ENCODE measurements around the gene SELE.

The SELE gene

DNA sequence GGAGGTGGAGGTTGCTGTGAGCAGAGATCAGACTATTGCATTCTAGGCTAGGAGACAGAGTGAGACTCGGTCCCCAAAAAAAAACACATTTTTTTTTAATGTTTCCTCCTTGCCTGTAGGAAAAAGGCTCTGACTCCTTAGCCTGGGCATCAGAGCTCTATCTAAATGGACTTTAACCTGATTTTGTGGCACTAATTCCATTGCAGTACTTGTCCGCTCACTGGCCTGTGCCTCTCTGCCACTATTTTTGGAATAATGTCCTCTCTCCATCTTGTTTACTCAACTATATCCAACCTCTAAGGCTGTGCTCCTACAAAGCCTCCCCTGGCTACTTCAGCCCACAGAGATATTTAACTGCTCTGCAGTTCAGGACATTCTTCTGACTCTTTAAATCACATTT lies 34.3 kb upstream of the SELE start:
- no peak overlapping the region for H3K27ac ChIP-seq (ENCODE audit: poor library complexity, severe bottlenecking)
- TF ChIP-seq, protein P1, sequence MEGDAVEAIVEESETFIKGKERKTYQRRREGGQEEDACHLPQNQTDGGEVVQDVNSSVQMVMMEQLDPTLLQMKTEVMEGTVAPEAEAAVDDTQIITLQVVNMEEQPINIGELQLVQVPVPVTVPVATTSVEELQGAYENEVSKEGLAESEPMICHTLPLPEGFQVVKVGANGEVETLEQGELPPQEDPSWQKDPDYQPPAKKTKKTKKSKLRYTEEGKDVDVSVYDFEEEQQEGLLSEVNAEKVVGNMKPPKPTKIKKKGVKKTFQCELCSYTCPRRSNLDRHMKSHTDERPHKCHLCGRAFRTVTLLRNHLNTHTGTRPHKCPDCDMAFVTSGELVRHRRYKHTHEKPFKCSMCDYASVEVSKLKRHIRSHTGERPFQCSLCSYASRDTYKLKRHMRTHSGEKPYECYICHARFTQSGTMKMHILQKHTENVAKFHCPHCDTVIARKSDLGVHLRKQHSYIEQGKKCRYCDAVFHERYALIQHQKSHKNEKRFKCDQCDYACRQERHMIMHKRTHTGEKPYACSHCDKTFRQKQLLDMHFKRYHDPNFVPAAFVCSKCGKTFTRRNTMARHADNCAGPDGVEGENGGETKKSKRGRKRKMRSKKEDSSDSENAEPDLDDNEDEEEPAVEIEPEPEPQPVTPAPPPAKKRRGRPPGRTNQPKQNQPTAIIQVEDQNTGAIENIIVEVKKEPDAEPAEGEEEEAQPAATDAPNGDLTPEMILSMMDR (IDR thresholded peaks at IDR 0.05; ENCODE audit: poor library complexity, severe bottlenecking), result no peak
- no peak for DNase-seq (ENCODE audit: low spot score)
- H3K27me3 ChIP-seq (ENCODE audit: insufficient read depth, poor library complexity, severe bottlenecking), result no peaks in the 10 kb centered on the region
- H3K36me3 ChIP-seq (ENCODE audit: low read depth), result no peaks in the 10 kb centered on the region
- no peaks in the 10 kb centered on the region for H3K9me3 ChIP-seq (ENCODE audit: severe bottlenecking)
- no peaks in the 10 kb centered on the region for H3K4me1 ChIP-seq (ENCODE audit: insufficient read depth, poor library complexity, severe bottlenecking)
- no peak for ATAC-seq (ENCODE audit: low read depth)
- no peak overlapping the region for H3K4me3 ChIP-seq (ENCODE audit: severe bottlenecking)

- Histone ChIP-seq H3K27me3 (ENCODE audit: insufficient read depth, poor library complexity, severe bottlenecking) (no peaks in the 10 kb centered on the region), H3K36me3 (ENCODE audit: low read depth) (no peaks in the 10 kb centered on the region), H3K27ac (ENCODE audit: poor library complexity, severe bottlenecking) (no peak overlapping the region), H3K4me3 (ENCODE audit: severe bottlenecking) (no peak overlapping the region), H3K4me1 (ENCODE audit: insufficient read depth, poor library complexity, severe bottlenecking) (no peaks in the 10 kb centered on the region), H3K9me3 (ENCODE audit: severe bottlenecking) (no peaks in the 10 kb centered on the region)
- TF ChIP-seq, protein P1 (IDR thresholded peaks at IDR 0.05; ENCODE audit: poor library complexity, severe bottlenecking), result no peak
- ATAC-seq (ENCODE audit: low read depth) (no peak), DNase-seq (ENCODE audit: low spot score) (no peak)
Observed at GRCh38 chr1:169765580-169766331, 31.9 kb upstream of the SELE start.

DNA sequence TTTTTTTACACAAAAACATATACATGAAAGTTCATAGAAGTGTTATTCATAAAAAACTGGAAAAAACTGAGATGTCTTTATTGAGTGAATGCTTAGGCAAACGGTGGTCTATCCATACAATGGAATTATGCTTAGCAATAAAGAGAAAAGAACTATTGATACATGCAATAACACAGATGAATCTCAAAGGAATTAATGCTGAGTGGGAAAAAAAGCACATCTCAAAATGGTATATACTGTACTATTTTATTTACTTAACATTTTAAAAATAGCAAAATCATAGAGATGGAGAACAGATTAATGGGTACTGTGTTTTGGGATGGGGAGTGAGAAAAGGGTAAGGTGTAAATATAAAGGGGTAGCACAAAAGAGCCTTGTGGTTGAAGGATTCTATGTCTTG lies 31.0 kb upstream of the SELE start:
- TF ChIP-seq, protein P1 (IDR thresholded peaks at IDR 0.05; ENCODE audit: poor library complexity, severe bottlenecking), result no peak
- DNase-seq (ENCODE audit: low spot score), result no peak
- ATAC-seq (ENCODE audit: low read depth), result no peak

DNA sequence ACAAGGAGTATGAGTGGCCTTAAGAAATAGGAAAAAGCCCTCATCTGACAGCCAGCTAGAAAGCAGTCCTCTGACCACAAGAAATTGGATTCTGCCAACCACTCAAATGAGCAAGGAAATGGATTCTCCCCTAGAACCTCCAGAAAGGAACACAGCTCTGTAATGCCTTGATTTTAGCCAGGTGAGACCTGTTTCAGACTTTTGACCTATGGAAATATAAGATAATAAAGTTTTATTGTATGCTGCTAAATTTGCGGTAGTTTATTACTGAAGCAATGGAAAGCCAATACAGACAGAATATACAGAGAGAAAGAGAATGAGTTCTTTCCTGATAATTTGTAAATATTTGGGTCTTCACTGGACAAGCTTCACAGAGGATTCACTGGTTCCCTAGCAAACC lies 28.8 kb upstream of the SELE start:
- Histone ChIP-seq H3K36me3 (ENCODE audit: low read depth) (no peaks in the 10 kb centered on the region), H3K27me3 (ENCODE audit: insufficient read depth, poor library complexity, severe bottlenecking) (no peaks in the 10 kb centered on the region), H3K4me3 (ENCODE audit: severe bottlenecking) (no peak overlapping the region), H3K9me3 (ENCODE audit: severe bottlenecking) (no peaks in the 10 kb centered on the region), H3K27ac (ENCODE audit: poor library complexity, severe bottlenecking) (no peak overlapping the region), H3K4me1 (ENCODE audit: insufficient read depth, poor library complexity, severe bottlenecking) (no peaks in the 10 kb centered on the region)
- TF ChIP-seq, protein P1 (IDR thresholded peaks at IDR 0.05; ENCODE audit: poor library complexity, severe bottlenecking), result no peak
- ATAC-seq (ENCODE audit: low read depth), result no peak
- DNase-seq (ENCODE audit: low spot score), result no peak

More for the DNA sequence above, 31.0 kb upstream of the SELE start:
- Histone ChIP-seq H3K9me3 (ENCODE audit: severe bottlenecking) (no peaks in the 10 kb centered on the region), H3K27ac (ENCODE audit: poor library complexity, severe bottlenecking) (no peak overlapping the region), H3K4me3 (ENCODE audit: severe bottlenecking) (no peak overlapping the region), H3K36me3 (ENCODE audit: low read depth) (no peaks in the 10 kb centered on the region), H3K27me3 (ENCODE audit: insufficient read depth, poor library complexity, severe bottlenecking) (no peaks in the 10 kb centered on the region), H3K4me1 (ENCODE audit: insufficient read depth, poor library complexity, severe bottlenecking) (no peaks in the 10 kb centered on the region)

- no peak for ATAC-seq (ENCODE audit: low read depth)
- no peaks in the 10 kb centered on the region for H3K4me1 ChIP-seq (ENCODE audit: insufficient read depth, poor library complexity, severe bottlenecking)
- no peaks in the 10 kb centered on the region for H3K9me3 ChIP-seq (ENCODE audit: severe bottlenecking)
- TF ChIP-seq, protein P1 (IDR thresholded peaks at IDR 0.05; ENCODE audit: poor library complexity, severe bottlenecking), result no peak
- H3K4me3 ChIP-seq (ENCODE audit: severe bottlenecking), result no peak overlapping the region
- no peaks in the 10 kb centered on the region for H3K36me3 ChIP-seq (ENCODE audit: low read depth)
- H3K27ac ChIP-seq (ENCODE audit: poor library complexity, severe bottlenecking), result no peak overlapping the region
- no peak for DNase-seq (ENCODE audit: low spot score)
- no peaks in the 10 kb centered on the region for H3K27me3 ChIP-seq (ENCODE audit: insufficient read depth, poor library complexity, severe bottlenecking)
Observed at GRCh38 chr1:169759038-169759437, 25.2 kb upstream of the SELE start.

All from RWPE2 (cell line).